Occipital lobe (tissue), 2 donors: ENCODE data around the gene CADM2. TPM values are rescaled to one million over a fixed set of nuclear protein-coding genes. Genes with fewer than 3 reads are reported as not detected.
"Not testable (repeated sequence)": the region's sequence is repeated elsewhere in the genome, so short reads cannot be mapped to it uniquely, and the experiment has no call there.

Experiments used
- DNase-seq: peaks from one replicate; lab custom pipeline; 2025; lab: John Stamatoyannopoulos, UW
- total RNA-seq: library from RNA; depleted of rRNA; stranded (reverse); fragments of >200 nt; gene quantifications from one replicate; pipeline ENCODE4 v1.2.3, GENCODE V29; 2014

CADM2 gene
- total RNA-seq, 1 donor from 2014 or later: 96.5 TPM

- DNase-seq: no peak
These were observed 496.9 kb downstream of the CADM2 start for GRCh38 chr3:85455561-85456200.

GRCh38 chr3:85474241-85474640 lies 515.5 kb downstream of the CADM2 start:
- no peak for DNase-seq

GRCh38 chr3:85475346-85475745 lies 516.6 kb downstream of the CADM2 start:
- DNase-seq: no peak

GRCh38 chr3:85476891-85477495 lies 518.2 kb downstream of the CADM2 start:
- no peak for DNase-seq

- DNase-seq: no peak
These were observed 522.8 kb downstream of the CADM2 start for GRCh38 chr3:85481411-85482212.

- DNase-seq: no peak
These were observed 523.4 kb downstream of the CADM2 start for GRCh38 chr3:85482213-85482490.

- DNase-seq: no peak
These were observed 525.2 kb downstream of the CADM2 start for GRCh38 chr3:85483986-85484385.

GRCh38 chr3:85487375-85487774 lies 528.6 kb downstream of the CADM2 start:
- DNase-seq: no peak

- no peak for DNase-seq
These were observed 536.8 kb downstream of the CADM2 start for GRCh38 chr3:85495602-85496001.

- no peak for DNase-seq
These were observed 539.4 kb downstream of the CADM2 start for GRCh38 chr3:85498177-85498576.

- no peak for DNase-seq
These were observed 543.5 kb downstream of the CADM2 start for GRCh38 chr3:85502148-85502875.

GRCh38 chr3:85504129-85504784 lies 545.5 kb downstream of the CADM2 start:
- DNase-seq: not testable (repeated sequence)

GRCh38 chr3:85504785-85505511 lies 546.2 kb downstream of the CADM2 start:
- DNase-seq: not testable (repeated sequence)

- not testable (repeated sequence) for DNase-seq
These were observed 548.3 kb downstream of the CADM2 start for GRCh38 chr3:85507052-85507451.

- no peak for DNase-seq
These were observed 549.9 kb downstream of the CADM2 start for GRCh38 chr3:85508659-85509058.

- no peak for DNase-seq
These were observed 557.4 kb downstream of the CADM2 start for GRCh38 chr3:85516146-85516545.

GRCh38 chr3:85524104-85524503 lies 565.3 kb downstream of the CADM2 start:
- no peak for DNase-seq

GRCh38 chr3:85525264-85525663 lies 566.5 kb downstream of the CADM2 start:
- DNase-seq: no peak

- no peak for DNase-seq
These were observed 574.8 kb downstream of the CADM2 start for GRCh38 chr3:85533586-85533985.

- no peak for DNase-seq
These were observed 576.7 kb downstream of the CADM2 start for GRCh38 chr3:85535517-85535916.

GRCh38 chr3:85539232-85539631 lies 580.4 kb downstream of the CADM2 start:
- DNase-seq: no peak
